ENCODE measurements around the gene PDE7B. TPM values are rescaled to one million over a fixed set of nuclear protein-coding genes. Genes with fewer than 3 reads are reported as not detected.

PDE7B gene
- total and polyA plus RNA-seq, 4 donors: 0.75 to 5.2 (median 1.3) TPM

DNA sequence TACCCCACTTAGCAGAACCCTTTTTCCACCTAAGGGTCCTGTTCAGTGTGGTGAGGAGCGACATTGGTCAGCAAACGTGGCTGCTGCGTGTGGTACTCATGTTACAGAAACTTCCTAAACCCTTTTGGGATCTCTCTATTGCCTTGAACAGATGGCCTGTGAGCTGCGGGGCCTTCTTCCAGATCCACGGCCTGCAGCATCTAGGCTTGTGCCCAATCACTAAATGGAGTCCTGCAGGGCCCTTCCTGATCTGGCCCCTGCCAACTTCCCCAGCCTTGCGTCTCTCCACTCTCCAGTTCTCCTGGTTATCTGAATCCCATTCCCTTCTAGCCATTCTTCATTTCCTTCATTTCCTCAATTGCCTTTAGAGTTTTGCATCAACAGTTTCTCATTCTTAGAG, 85.6 kb downstream of the PDE7B start:
- Histone ChIP-seq H3K36me3 (ENCODE audit: control insufficient read depth in 4 of 4, insufficient read depth in 3 of 4, low read depth in 1 of 4, low read length in 3 of 4) (no peaks in the 10 kb centered on the region), H3K4me3 (ENCODE audit: low read depth in 1 of 3, low read length in 3 of 3) (no peak overlapping the region), H3K27ac (ENCODE audit: low read depth in 1 of 2, low read length in 2 of 2) (no peak overlapping the region), H3K9ac (ENCODE audit: low read depth in 1 of 2, low read length in 2 of 2) (no peak overlapping the region), H3K9me3 (ENCODE audit: control insufficient read depth in 4 of 4, low read length in 3 of 4) (no peaks in the 10 kb centered on the region), H3K4me1 (ENCODE audit: control insufficient read depth in 4 of 4, insufficient read depth in 4 of 4, low read length in 3 of 4) (no peaks in the 10 kb centered on the region), H3K27me3 (ENCODE audit: control insufficient read depth in 4 of 4, insufficient read depth in 4 of 4, low read length in 3 of 4) (no peaks in the 10 kb centered on the region)
- TF ChIP-seq EGR1 (IDR thresholded peaks at IDR 0.05; ENCODE audit: low read depth in 2 of 2) (no peak), YY1 (IDR thresholded peaks at IDR 0.05) (no peak), FOXA2 (IDR thresholded peaks at IDR 0.05) (no peak), RXRA (IDR thresholded peaks at IDR 0.05) (no peak), HNF4A (conservative IDR thresholded peaks at IDR 0.05) (no peak), JUND (IDR thresholded peaks at IDR 0.05) (no peak), HNF4G (IDR thresholded peaks at IDR 0.05) (no peak), FOXA1 (IDR thresholded peaks at IDR 0.05) (no peak), SP1 (IDR thresholded peaks at IDR 0.05) (no peak), GABPA (IDR thresholded peaks at IDR 0.05 in 1 of 2, conservative IDR thresholded peaks at IDR 0.05 in 1 of 2) (no peak), TAF1 (conservative IDR thresholded peaks at IDR 0.05) (no peak), NR2F2 (IDR thresholded peaks at IDR 0.05) (no peak), RAD21 (IDR thresholded peaks at IDR 0.05) (no peak)
- TF ChIP-seq, protein P1, sequence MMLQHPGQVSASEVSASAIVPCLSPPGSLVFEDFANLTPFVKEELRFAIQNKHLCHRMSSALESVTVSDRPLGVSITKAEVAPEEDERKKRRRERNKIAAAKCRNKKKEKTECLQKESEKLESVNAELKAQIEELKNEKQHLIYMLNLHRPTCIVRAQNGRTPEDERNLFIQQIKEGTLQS (IDR thresholded peaks at IDR 0.05): no peak
- TF ChIP-seq, protein P2, sequence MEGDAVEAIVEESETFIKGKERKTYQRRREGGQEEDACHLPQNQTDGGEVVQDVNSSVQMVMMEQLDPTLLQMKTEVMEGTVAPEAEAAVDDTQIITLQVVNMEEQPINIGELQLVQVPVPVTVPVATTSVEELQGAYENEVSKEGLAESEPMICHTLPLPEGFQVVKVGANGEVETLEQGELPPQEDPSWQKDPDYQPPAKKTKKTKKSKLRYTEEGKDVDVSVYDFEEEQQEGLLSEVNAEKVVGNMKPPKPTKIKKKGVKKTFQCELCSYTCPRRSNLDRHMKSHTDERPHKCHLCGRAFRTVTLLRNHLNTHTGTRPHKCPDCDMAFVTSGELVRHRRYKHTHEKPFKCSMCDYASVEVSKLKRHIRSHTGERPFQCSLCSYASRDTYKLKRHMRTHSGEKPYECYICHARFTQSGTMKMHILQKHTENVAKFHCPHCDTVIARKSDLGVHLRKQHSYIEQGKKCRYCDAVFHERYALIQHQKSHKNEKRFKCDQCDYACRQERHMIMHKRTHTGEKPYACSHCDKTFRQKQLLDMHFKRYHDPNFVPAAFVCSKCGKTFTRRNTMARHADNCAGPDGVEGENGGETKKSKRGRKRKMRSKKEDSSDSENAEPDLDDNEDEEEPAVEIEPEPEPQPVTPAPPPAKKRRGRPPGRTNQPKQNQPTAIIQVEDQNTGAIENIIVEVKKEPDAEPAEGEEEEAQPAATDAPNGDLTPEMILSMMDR (IDR thresholded peaks at IDR 0.05; ENCODE audit: low read depth, low read length, missing input control): no peak
- TF ChIP-seq, protein P3, sequence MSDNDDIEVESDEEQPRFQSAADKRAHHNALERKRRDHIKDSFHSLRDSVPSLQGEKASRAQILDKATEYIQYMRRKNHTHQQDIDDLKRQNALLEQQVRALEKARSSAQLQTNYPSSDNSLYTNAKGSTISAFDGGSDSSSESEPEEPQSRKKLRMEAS (IDR thresholded peaks at IDR 0.05): no peak
- TF ChIP-seq, protein P4, sequence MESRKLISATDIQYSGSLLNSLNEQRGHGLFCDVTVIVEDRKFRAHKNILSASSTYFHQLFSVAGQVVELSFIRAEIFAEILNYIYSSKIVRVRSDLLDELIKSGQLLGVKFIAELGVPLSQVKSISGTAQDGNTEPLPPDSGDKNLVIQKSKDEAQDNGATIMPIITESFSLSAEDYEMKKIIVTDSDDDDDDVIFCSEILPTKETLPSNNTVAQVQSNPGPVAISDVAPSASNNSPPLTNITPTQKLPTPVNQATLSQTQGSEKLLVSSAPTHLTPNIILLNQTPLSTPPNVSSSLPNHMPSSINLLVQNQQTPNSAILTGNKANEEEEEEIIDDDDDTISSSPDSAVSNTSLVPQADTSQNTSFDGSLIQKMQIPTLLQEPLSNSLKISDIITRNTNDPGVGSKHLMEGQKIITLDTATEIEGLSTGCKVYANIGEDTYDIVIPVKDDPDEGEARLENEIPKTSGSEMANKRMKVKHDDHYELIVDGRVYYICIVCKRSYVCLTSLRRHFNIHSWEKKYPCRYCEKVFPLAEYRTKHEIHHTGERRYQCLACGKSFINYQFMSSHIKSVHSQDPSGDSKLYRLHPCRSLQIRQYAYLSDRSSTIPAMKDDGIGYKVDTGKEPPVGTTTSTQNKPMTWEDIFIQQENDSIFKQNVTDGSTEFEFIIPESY (IDR thresholded peaks at IDR 0.05): no peak
- TF ChIP-seq, protein P5, sequence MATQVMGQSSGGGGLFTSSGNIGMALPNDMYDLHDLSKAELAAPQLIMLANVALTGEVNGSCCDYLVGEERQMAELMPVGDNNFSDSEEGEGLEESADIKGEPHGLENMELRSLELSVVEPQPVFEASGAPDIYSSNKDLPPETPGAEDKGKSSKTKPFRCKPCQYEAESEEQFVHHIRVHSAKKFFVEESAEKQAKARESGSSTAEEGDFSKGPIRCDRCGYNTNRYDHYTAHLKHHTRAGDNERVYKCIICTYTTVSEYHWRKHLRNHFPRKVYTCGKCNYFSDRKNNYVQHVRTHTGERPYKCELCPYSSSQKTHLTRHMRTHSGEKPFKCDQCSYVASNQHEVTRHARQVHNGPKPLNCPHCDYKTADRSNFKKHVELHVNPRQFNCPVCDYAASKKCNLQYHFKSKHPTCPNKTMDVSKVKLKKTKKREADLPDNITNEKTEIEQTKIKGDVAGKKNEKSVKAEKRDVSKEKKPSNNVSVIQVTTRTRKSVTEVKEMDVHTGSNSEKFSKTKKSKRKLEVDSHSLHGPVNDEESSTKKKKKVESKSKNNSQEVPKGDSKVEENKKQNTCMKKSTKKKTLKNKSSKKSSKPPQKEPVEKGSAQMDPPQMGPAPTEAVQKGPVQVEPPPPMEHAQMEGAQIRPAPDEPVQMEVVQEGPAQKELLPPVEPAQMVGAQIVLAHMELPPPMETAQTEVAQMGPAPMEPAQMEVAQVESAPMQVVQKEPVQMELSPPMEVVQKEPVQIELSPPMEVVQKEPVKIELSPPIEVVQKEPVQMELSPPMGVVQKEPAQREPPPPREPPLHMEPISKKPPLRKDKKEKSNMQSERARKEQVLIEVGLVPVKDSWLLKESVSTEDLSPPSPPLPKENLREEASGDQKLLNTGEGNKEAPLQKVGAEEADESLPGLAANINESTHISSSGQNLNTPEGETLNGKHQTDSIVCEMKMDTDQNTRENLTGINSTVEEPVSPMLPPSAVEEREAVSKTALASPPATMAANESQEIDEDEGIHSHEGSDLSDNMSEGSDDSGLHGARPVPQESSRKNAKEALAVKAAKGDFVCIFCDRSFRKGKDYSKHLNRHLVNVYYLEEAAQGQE (IDR thresholded peaks at IDR 0.05): no peak
- no peak for DNase-seq (ENCODE audit: low spot score)
- 97% methylated on average over 6 of the region's 6 CpGs for WGBS
